ENCODE results near the gene DNAAF3. TPM values are rescaled to one million over a fixed set of nuclear protein-coding genes. Genes with fewer than 3 reads are reported as not detected.
"Not testable (repeated sequence)": the region's sequence is repeated elsewhere in the genome, so short reads cannot be mapped to it uniquely, and the experiment has no call there.

Gene DNAAF3
- total RNA-seq, 1 donor from 2014 or later, result 12.8 TPM

DNA sequence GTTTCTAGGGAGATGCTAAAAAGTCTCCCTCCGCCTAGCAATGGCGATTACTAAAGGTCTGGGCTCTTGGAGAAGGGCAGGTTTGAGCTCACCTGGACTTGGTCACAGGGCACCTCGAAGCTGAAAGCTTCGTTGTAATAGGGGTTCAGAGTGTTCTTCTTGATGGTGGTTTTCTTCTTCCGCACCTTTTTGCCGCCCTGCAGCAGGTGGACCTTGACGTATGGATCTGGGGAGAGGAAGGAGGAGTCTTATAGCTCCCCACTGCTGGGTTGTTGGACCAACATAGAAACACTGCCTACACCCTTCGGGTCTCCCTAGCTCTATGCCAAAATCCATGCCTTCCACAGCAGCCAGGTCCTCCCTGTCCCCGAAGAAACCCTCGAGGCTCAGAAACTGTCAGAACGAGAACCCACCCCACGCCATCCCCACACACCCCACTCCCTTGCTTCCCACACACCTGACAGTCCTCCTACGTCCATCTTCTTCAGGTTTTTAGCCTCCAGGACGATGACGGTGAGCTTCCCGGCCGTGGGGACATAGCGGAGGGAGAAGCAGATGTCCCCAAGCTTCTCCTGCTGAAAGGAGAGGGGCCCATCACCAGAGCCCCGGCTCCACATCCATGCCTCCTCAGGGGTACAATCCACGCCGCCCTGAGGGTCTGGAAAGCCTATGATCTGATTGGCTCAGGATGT, 8.2 kb upstream of the DNAAF3 start:
- TF ChIP-seq CTCF (IDR thresholded peaks at IDR 0.05), result no peak
- intact Hi-C loops (cut with DNase I), result no loop called here
- no peak overlapping the region for H3K27ac ChIP-seq
- ATAC-seq (no peak), DNase-seq (no peak)
- no peaks in the 10 kb centered on the region for H3K36me3 ChIP-seq
- H3K4me3 ChIP-seq, result no peak overlapping the region
- H3K27me3 ChIP-seq (ENCODE audit: low read depth), result peaks cover 97% of the 10 kb centered on the region
- peaks cover 16% of the 10 kb centered on the region for H3K4me1 ChIP-seq
- H3K9me3 ChIP-seq, result no peaks in the 10 kb centered on the region

DNA sequence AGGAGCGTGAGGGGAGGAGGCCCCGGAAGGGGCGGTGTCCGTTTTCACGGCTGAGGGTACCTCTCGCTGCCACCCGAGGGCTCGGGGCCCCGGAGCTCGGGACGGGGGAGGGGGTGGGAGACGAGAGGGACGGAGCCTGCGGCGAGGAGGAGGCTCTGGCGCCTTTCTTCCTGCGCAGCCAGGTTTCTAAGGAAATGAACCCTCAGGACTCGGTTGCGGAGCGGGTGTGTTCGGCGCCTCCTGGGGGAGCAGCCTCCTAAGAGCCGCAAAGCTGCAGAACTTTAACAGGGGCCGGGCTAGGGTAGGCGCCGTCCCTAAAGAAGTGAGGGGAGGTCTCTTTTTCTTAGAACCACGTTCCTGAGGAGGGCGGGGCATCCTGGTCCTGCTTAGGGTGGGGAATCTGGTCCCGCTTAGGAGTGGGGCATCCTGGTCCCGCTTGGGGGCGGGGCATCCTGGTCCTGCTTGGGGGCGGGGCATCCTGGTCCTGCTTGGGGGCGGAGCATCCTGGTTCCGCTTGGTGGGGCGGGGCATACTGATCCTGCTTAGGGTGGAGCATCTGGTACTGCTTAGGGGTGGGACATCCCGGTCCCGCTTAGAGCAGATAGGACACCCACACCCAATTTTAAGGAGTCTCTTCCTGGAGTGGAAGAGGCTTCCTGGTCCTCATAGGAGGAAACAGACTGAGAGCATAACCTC, 7.4 kb upstream of the DNAAF3 start:
- Histone ChIP-seq H3K4me3 (peak overlapping the region; percentile 45), H3K27me3 (ENCODE audit: low read depth) (peaks cover 97% of the 10 kb centered on the region), H3K27ac (no peak overlapping the region), H3K9me3 (no peaks in the 10 kb centered on the region), H3K36me3 (no peaks in the 10 kb centered on the region), H3K4me1 (peaks cover 8% of the 10 kb centered on the region)
- peak; percentile 61 to 73 for ATAC-seq
- TF ChIP-seq CTCF (IDR thresholded peaks at IDR 0.05), result no peak
- DNase-seq, result no peak
- intact Hi-C loops (cut with DNase I), result no loop called here

- ATAC-seq, result peak in 1 of 2 donors; percentile 30
Observed at GRCh38 chr19:55173186-55173713, 6.8 kb upstream of the DNAAF3 start.

DNA sequence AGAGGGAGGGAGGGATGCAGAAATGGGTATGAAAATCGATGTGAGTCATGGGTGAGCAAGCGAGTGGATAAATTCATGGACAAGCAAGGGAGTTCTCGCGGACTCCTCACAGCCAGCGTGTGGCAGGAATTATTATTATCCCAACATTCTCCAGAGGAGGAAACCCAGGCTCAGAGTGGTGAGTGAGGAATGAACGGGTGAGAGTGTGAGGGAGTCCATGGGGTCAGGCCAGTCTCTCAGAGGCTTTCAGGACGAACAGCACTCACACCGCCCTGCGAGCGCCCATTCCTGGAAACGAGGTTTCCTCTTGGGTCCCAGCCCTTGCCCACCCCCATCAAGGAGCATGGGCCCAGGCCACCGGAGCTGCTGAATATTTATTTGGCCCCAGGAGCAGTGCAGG, 6.3 kb upstream of the DNAAF3 start:
- peak in 1 of 2 donors; percentile 8 for ATAC-seq
- no peak for TF ChIP-seq CTCF (IDR thresholded peaks at IDR 0.05)
- Histone ChIP-seq H3K27ac (no peak overlapping the region), H3K4me1 (peaks cover 6% of the 10 kb centered on the region), H3K36me3 (no peaks in the 10 kb centered on the region), H3K4me3 (no peak overlapping the region), H3K27me3 (ENCODE audit: low read depth) (peaks cover 96% of the 10 kb centered on the region), H3K9me3 (no peaks in the 10 kb centered on the region)
- intact Hi-C loops (cut with DNase I), result no loop called here
- no peak for DNase-seq

More at GRCh38 chr19:55173186-55173713, 6.8 kb upstream of the DNAAF3 start:
- no peaks in the 10 kb centered on the region for H3K36me3 ChIP-seq
- no peaks in the 10 kb centered on the region for H3K9me3 ChIP-seq
- peak overlapping the region; percentile 45 for H3K4me3 ChIP-seq
- H3K27ac ChIP-seq, result no peak overlapping the region
- DNase-seq, result no peak
- TF ChIP-seq CTCF (IDR thresholded peaks at IDR 0.05), result no peak
- intact Hi-C loops (cut with DNase I), result no loop called here
- peaks cover 6% of the 10 kb centered on the region for H3K4me1 ChIP-seq
- peaks cover 97% of the 10 kb centered on the region for H3K27me3 ChIP-seq (ENCODE audit: low read depth)

- H3K4me1 ChIP-seq; H3K36me3 ChIP-seq; H3K4me3 ChIP-seq; ATAC-seq; DNase-seq; intact Hi-C loops (cut with DNase I); H3K9me3 ChIP-seq; H3K27ac ChIP-seq: not testable (repeated sequence)
- H3K27me3 ChIP-seq (ENCODE audit: low read depth), result peaks cover 96% of the 10 kb centered on the region
Observed at GRCh38 chr19:55172318-55172717, 5.9 kb upstream of the DNAAF3 start.

GRCh38 chr19:55171440-55171839, 5.0 kb upstream of the DNAAF3 start:
- intact Hi-C loops (cut with DNase I), result no loop called here
- H3K4me1 ChIP-seq, result peaks cover 14% of the 10 kb centered on the region
- no peak overlapping the region for H3K4me3 ChIP-seq
- DNase-seq (no peak), ATAC-seq (no peak)
- H3K36me3 ChIP-seq, result no peaks in the 10 kb centered on the region
- no peak for TF ChIP-seq CTCF (IDR thresholded peaks at IDR 0.05)
- H3K27ac ChIP-seq, result no peak overlapping the region
- no peaks in the 10 kb centered on the region for H3K9me3 ChIP-seq
- peaks cover 96% of the 10 kb centered on the region for H3K27me3 ChIP-seq (ENCODE audit: low read depth)
